Esophagus (tissue), 2 donors: ENCODE measurements around the gene ENOX1. TPM values are rescaled to one million over a fixed set of nuclear protein-coding genes. Genes with fewer than 3 reads are reported as not detected.

Experiments
- H3K27ac ChIP-seq, 2 donors: one replicate each; pipeline ENCODE4 v1.5.1; 2013; ENCODE audit warnings: low read depth in 2 of 2, mild to moderate bottlenecking in 2 of 2, inconsistent platforms in 1 of 2, low read length in 1 of 2, moderate library complexity in 1 of 2
- H3K27me3 ChIP-seq, 2 donors: one replicate each; pipeline ENCODE4 v1.6.1; 2013; ENCODE audit warnings: low read length in 2 of 2, control low read depth in 1 of 2, mild to moderate bottlenecking in 1 of 2; ENCODE audit not compliant: insufficient read depth in 2 of 2, control insufficient read depth in 1 of 2
- H3K36me3 ChIP-seq, 2 donors: one replicate each; pipeline ENCODE4 v1.6.1; 2013; ENCODE audit warnings: low read length in 1 of 2; ENCODE audit not compliant: control insufficient read depth in 2 of 2, insufficient read depth in 2 of 2
- H3K4me1 ChIP-seq, 2 donors: one replicate each; pipeline ENCODE4 v1.6.1; 2013; ENCODE audit warnings: low read length in 1 of 2; ENCODE audit not compliant: control insufficient read depth in 2 of 2, insufficient read depth in 2 of 2
- H3K4me3 ChIP-seq, 2 donors: one replicate each; pipeline ENCODE4 v1.5.1; 2013; ENCODE audit warnings: low read length in 2 of 2, mild to moderate bottlenecking in 2 of 2, low read depth in 1 of 2, moderate library complexity in 1 of 2
- H3K9me3 ChIP-seq, 2 donors: one replicate each; pipeline ENCODE4 v1.6.1; 2013; ENCODE audit warnings: mild to moderate bottlenecking in 2 of 2, low read depth in 1 of 2, low read length in 1 of 2, moderate library complexity in 1 of 2; ENCODE audit not compliant: control insufficient read depth in 2 of 2, insufficient read depth in 1 of 2
- WGBS, 2 donors: extraction: QIAGEN DNeasy Blood & Tissue Kit; methylation state at CpG; one replicate each; pipeline ENCODE4 v1.1.7; 2013; 5-methylcytosine and 5-hydroxymethylcytosine counted together
- polyA plus RNA-seq, 2 donors: library from polyadenylated mRNA; stranded (reverse); fragments of 200-250 nt; gene quantifications; one replicate each; pipeline ENCODE4 v1.2.3, GENCODE V29; 2013
- donor health status: healthy with polysubstance abuse.
- donor health status: Bipolar disorder and iron deficiency.

The ENOX1 gene
- polyA plus RNA-seq, 2 donors, result 0.10 to 0.29 TPM

DNA sequence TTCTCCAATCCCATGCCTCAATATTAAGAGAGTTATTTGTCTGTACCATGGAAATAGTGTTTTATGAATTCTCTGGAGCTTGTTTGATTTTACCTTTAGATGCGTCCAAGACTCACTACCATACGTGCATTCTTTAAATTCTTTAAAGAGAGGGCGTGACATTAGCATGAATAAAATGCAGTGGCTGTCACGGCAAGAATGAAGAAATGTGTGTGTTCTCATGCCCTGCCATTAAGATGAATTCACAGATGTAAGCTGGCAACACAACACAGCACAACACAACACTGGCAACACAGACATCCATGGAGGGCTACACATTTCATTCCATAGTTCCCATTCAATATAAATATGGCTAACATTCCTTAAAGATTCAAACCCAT lies 213.4 kb downstream of the ENOX1 start:
- 51 to 56% methylated on average over 4 of the region's 4 CpGs for WGBS, 2 donors
- Histone ChIP-seq H3K27me3 (no peaks in the 10 kb centered on the region), H3K4me3 (no peak overlapping the region), H3K9me3 (no peaks in the 10 kb centered on the region), H3K36me3 (no peaks in the 10 kb centered on the region), H3K27ac (no peak overlapping the region), H3K4me1 (no peaks in the 10 kb centered on the region)

GRCh38 chr13:43572656-43573360 lies 214.0 kb downstream of the ENOX1 start:
- H3K27ac ChIP-seq, result no peak overlapping the region
- H3K9me3 ChIP-seq, result no peaks in the 10 kb centered on the region
- H3K4me3 ChIP-seq, result no peak overlapping the region
- no peaks in the 10 kb centered on the region for H3K4me1 ChIP-seq
- H3K36me3 ChIP-seq, result no peaks in the 10 kb centered on the region
- H3K27me3 ChIP-seq, result no peaks in the 10 kb centered on the region
- 56 to 69% methylated on average over 3 of the region's 3 CpGs for WGBS, 2 donors

- Histone ChIP-seq H3K36me3 (no peaks in the 10 kb centered on the region), H3K4me1 (no peaks in the 10 kb centered on the region), H3K27ac (no peak overlapping the region), H3K9me3 (no peaks in the 10 kb centered on the region), H3K27me3 (no peaks in the 10 kb centered on the region), H3K4me3 (no peak overlapping the region)
- WGBS, 2 donors, result 59 to 65% methylated on average over 2 of the region's 2 CpGs
Observed at GRCh38 chr13:43569658-43570057, 217.1 kb downstream of the ENOX1 start.

- Histone ChIP-seq H3K9me3 (no peaks in the 10 kb centered on the region), H3K27ac (no peak overlapping the region), H3K27me3 (no peaks in the 10 kb centered on the region), H3K4me1 (no peaks in the 10 kb centered on the region), H3K36me3 (no peaks in the 10 kb centered on the region), H3K4me3 (no peak overlapping the region)
- 70 to 78% methylated on average over 1 of the region's 1 CpG for WGBS, 2 donors
Observed at GRCh38 chr13:43567608-43568007, 219.2 kb downstream of the ENOX1 start.

DNA sequence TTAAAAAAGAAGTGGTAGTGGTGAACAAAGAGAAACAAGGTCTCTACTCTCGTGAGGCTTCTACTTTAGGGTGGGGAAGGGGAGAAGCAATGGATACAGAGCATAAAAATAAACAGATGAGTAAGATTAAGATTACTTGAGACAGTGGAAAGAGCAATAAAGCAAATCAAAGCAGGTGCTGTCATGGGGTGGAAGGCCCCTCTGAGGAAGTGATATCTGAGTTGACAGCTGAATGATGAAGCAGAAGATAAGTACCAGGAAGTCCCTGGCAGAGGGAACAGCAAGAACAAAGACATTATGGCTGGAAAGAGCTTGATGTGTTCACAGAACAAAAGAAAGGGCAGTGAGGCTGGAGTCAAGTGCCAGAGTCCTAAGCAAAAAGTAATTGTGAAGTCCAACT lies 221.8 kb downstream of the ENOX1 start:
- WGBS, 2 donors, result 58 to 75% methylated on average over 1 of the region's 1 CpG
- Histone ChIP-seq H3K27me3 (no peaks in the 10 kb centered on the region), H3K4me3 (no peak overlapping the region), H3K27ac (no peak overlapping the region), H3K36me3 (no peaks in the 10 kb centered on the region), H3K4me1 (no peaks in the 10 kb centered on the region), H3K9me3 (no peaks in the 10 kb centered on the region)

GRCh38 chr13:43561081-43561480 lies 225.7 kb downstream of the ENOX1 start:
- WGBS, 2 donors, result 81 to 90% methylated on average over 4 of the region's 4 CpGs
- Histone ChIP-seq H3K27ac (no peak overlapping the region), H3K4me3 (no peak overlapping the region), H3K9me3 (no peaks in the 10 kb centered on the region), H3K4me1 (no peaks in the 10 kb centered on the region), H3K36me3 (no peaks in the 10 kb centered on the region), H3K27me3 (no peaks in the 10 kb centered on the region)

DNA sequence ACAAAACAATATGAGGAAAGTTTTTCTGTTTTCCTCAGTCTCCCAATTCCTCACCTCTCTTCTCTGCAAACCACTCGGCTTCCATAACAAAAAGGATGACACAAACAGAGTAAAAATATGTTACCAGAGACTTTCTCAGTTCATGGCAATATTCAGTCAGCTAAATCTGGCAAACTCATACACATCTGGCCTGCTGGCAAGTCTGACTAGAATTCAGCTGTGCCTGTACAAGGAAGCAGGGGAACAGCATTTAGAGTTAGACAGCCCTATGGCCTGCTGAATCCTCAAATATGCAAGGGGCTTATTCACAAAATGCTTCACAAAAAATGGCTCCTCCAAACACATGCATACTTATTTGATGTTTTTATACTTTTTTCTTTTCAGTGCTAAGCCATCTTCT lies 227.8 kb downstream of the ENOX1 start:
- Histone ChIP-seq H3K36me3 (no peaks in the 10 kb centered on the region), H3K27me3 (no peaks in the 10 kb centered on the region), H3K27ac (no peak overlapping the region), H3K9me3 (no peaks in the 10 kb centered on the region), H3K4me3 (no peak overlapping the region), H3K4me1 (no peaks in the 10 kb centered on the region)
- WGBS, 2 donors, result 72 to 90% methylated on average over 1 of the region's 1 CpG

DNA sequence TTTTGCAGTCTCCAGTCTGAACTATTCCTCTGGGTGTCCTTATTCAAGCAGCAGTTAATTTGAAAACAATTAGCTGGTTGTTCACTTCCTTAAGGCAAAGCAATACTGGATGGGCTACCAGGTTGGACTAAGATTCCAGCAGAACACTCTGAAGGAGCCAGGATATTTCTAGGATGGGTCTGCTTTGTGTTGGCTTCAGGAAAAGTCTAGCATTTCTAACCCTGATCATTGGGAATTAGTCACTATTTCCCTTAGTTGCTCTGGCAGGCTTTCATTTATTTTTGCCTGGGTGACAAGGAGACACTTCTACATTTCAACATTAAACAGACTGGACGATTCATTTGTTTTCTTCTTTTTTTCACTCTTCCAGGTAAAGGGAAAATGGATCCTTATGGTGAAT lies 228.4 kb downstream of the ENOX1 start:
- Histone ChIP-seq H3K27ac (no peak overlapping the region), H3K9me3 (no peaks in the 10 kb centered on the region), H3K4me1 (no peaks in the 10 kb centered on the region), H3K4me3 (no peak overlapping the region), H3K27me3 (no peaks in the 10 kb centered on the region), H3K36me3 (no peaks in the 10 kb centered on the region)
- 51 to 58% methylated on average over 1 of the region's 1 CpG for WGBS, 2 donors

GRCh38 chr13:43555667-43556066 lies 231.1 kb downstream of the ENOX1 start:
- H3K36me3 ChIP-seq, result no peaks in the 10 kb centered on the region
- H3K4me1 ChIP-seq, result no peaks in the 10 kb centered on the region
- no peaks in the 10 kb centered on the region for H3K27me3 ChIP-seq
- no peaks in the 10 kb centered on the region for H3K9me3 ChIP-seq
- no peak overlapping the region for H3K27ac ChIP-seq
- 87 to 96% methylated on average over 2 of the region's 2 CpGs for WGBS, 2 donors
- no peak overlapping the region for H3K4me3 ChIP-seq

GRCh38 chr13:43551897-43552456 lies 234.8 kb downstream of the ENOX1 start:
- Histone ChIP-seq H3K4me3 (no peak overlapping the region), H3K4me1 (no peaks in the 10 kb centered on the region), H3K27ac (no peak overlapping the region), H3K9me3 (no peaks in the 10 kb centered on the region), H3K27me3 (no peaks in the 10 kb centered on the region), H3K36me3 (no peaks in the 10 kb centered on the region)
- 73 to 84% methylated on average over 3 of the region's 3 CpGs for WGBS, 2 donors
